KMS-11 (cell line): ENCODE results near the gene DTNB.

Experiments
- H2AFZ ChIP-seq: fragments of 200-600 bp; sonication (generic); 2 replicates; pipeline ENCODE4 v1.6.1; 2016; ENCODE audit warnings: antibody characterized with exemption, mixed run types, low read depth
- H3K27ac ChIP-seq: fragments of 200-600 bp; sonication (generic); 2 replicates; pipeline ENCODE4 v1.6.1; 2016; ENCODE audit warnings: mild to moderate bottlenecking, mixed run types
- H3K27me3 ChIP-seq: fragments of 200-600 bp; sonication (generic); 2 replicates; pipeline ENCODE4 v1.6.1; 2017; ENCODE audit warnings: mild to moderate bottlenecking, low read depth, mixed run types, moderate library complexity; ENCODE audit not compliant: insufficient read depth
- H3K36me3 ChIP-seq: fragments of 200-600 bp; sonication (generic); 2 replicates; pipeline ENCODE4 v1.6.1; 2017; ENCODE audit warnings: mild to moderate bottlenecking, mixed run types; ENCODE audit not compliant: insufficient read depth
- H3K4me1 ChIP-seq: fragments of 200-600 bp; sonication (generic); 2 replicates; pipeline ENCODE4 v1.6.1; 2016; ENCODE audit warnings: mild to moderate bottlenecking, low read depth, mixed run types; ENCODE audit not compliant: poor library complexity, severe bottlenecking
- H3K4me2 ChIP-seq: fragments of 200-600 bp; sonication (generic); 2 replicates; pipeline ENCODE4 v1.7.0; 2016; ENCODE audit warnings: mild to moderate bottlenecking, mixed run types
- H3K4me3 ChIP-seq: fragments of 200-600 bp; sonication (generic); IDR thresholded peaks from 2 replicates; pipeline ENCODE4 v1.6.1; 2017; ENCODE audit warnings: low read depth, low read length, mixed read lengths; ENCODE audit not compliant: insufficient read depth
- H3K79me2 ChIP-seq: fragments of 200-600 bp; sonication (generic); 2 replicates; pipeline ENCODE4 v1.6.1; 2016; ENCODE audit warnings: low read depth, mixed run types; ENCODE audit not compliant: insufficient read depth
- H3K9ac ChIP-seq: fragments of 200-600 bp; sonication (generic); 2 replicates; pipeline ENCODE4 v1.6.1; 2016; ENCODE audit warnings: mild to moderate bottlenecking, mixed run types
- H4K20me1 ChIP-seq: fragments of 200-600 bp; sonication (generic); 2 replicates; pipeline ENCODE4 v1.6.1; 2016; ENCODE audit warnings: mild to moderate bottlenecking, mixed run types; ENCODE audit not compliant: insufficient read depth
- CTCF ChIP-seq: fragments of 200-600 bp; sonication (generic); conservative IDR thresholded peaks from 2 replicates; pipeline ENCODE4 v1.6.1; 2017; ENCODE audit warnings: low read depth, mild to moderate bottlenecking, antibody characterized with exemption, low read length, moderate library complexity, mixed read lengths

The DTNB gene

GRCh38 chr2:25570161-25570845 is 103.1 kb downstream of the DTNB start:
- H3K79me2 ChIP-seq: no peaks in the 10 kb centered on the region
- H3K36me3 ChIP-seq: no peaks in the 10 kb centered on the region
- H3K27me3 ChIP-seq: no peaks in the 10 kb centered on the region
- H3K9ac ChIP-seq: no peak overlapping the region
- no peak overlapping the region for H2AFZ ChIP-seq
- no peak overlapping the region for H3K27ac ChIP-seq
- H3K4me2 ChIP-seq: no peak overlapping the region
- H4K20me1 ChIP-seq: no peaks in the 10 kb centered on the region
- no peak overlapping the region for H3K4me3 ChIP-seq
- H3K4me1 ChIP-seq: no peaks in the 10 kb centered on the region
- TF ChIP-seq CTCF: no peak

GRCh38 chr2:25567406-25567805 is 106.0 kb downstream of the DTNB start:
- Histone ChIP-seq H3K9ac (no peak overlapping the region), H3K4me3 (no peak overlapping the region), H3K4me2 (no peak overlapping the region), H3K36me3 (no peaks in the 10 kb centered on the region), H3K79me2 (no peaks in the 10 kb centered on the region), H3K27me3 (no peaks in the 10 kb centered on the region), H3K4me1 (no peaks in the 10 kb centered on the region), H2AFZ (no peak overlapping the region), H3K27ac (no peak overlapping the region), H4K20me1 (no peaks in the 10 kb centered on the region)
- peak; percentile 54 for TF ChIP-seq CTCF

DNA sequence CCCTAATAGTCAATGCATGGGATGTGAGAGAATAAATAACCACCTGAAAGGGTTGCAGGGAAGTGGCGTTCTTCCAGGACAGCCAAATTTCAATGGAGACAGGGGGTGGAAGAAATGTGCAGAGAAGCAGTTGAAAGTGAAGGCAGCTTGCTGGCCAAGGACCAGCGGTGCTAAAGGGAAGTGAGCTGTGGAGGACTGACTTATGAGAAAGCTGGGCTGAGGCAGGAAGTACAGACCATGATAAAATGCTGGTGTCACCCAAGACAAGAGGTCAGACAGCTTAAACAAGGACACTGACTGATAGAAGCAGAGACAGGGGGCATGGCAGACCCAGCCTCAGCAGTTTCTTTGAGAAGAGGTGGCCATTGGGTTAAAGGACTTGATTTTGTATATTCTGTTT is 106.7 kb downstream of the DTNB start:
- no peak overlapping the region for H3K4me2 ChIP-seq
- no peaks in the 10 kb centered on the region for H4K20me1 ChIP-seq
- no peaks in the 10 kb centered on the region for H3K27me3 ChIP-seq
- H3K9ac ChIP-seq: no peak overlapping the region
- no peaks in the 10 kb centered on the region for H3K36me3 ChIP-seq
- H3K79me2 ChIP-seq: no peaks in the 10 kb centered on the region
- no peaks in the 10 kb centered on the region for H3K4me1 ChIP-seq
- H2AFZ ChIP-seq: no peak overlapping the region
- no peak overlapping the region for H3K27ac ChIP-seq
- H3K4me3 ChIP-seq: no peak overlapping the region
- TF ChIP-seq CTCF: no peak

DNA sequence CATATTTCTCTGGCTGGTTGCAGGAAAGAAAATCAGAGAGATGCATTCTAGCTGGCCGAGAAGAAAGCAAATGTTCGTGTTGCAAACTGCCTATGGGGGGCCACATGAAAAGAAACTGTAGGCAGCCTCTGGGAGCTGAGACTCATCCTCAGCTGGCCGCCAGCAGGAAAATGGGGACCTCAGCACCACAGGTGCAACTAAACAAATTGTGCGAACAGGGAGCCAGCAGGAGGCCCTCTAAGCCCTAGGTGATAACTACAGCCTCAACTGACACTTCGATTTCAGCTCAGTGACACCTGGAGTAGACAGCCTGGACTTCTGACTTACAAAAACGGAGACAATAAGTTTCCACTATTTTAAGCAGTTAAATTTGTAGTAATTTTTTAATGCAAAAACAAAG is 107.3 kb downstream of the DTNB start:
- Histone ChIP-seq H4K20me1 (no peaks in the 10 kb centered on the region), H3K4me3 (no peak overlapping the region), H3K4me1 (no peaks in the 10 kb centered on the region), H2AFZ (no peak overlapping the region), H3K79me2 (no peaks in the 10 kb centered on the region), H3K36me3 (no peaks in the 10 kb centered on the region), H3K27ac (no peak overlapping the region), H3K9ac (no peak overlapping the region), H3K4me2 (no peak overlapping the region), H3K27me3 (no peaks in the 10 kb centered on the region)
- TF ChIP-seq CTCF: no peak
